BLaER1 treated with 17β-estradiol and CSF1 and Interleukin-3, amounts not matched to agents 10 nM and 100 nM (cell line): Measurements from ENCODE around the gene GNAL.

Experiments used
- H3K27ac ChIP-seq, 11 experiments: shearing (Covaris generic); formaldehyde crosslinking; 2 replicates each; pipeline ENCODE4 v1.8.1; 2022
- H3K27me3 ChIP-seq, 11 experiments: shearing (Covaris generic); formaldehyde crosslinking; 2 replicates each; pipeline ENCODE4 v1.8.1; 2022
- H3K36me3 ChIP-seq, 11 experiments: shearing (Covaris generic); formaldehyde crosslinking; 2 replicates each; pipeline ENCODE4 v1.8.1; 2022
- H3K4me1 ChIP-seq, 10 experiments: shearing (Covaris generic); formaldehyde crosslinking; 2 replicates each; pipeline ENCODE4 v1.8.1; 2022
- H3K4me2 ChIP-seq, 11 experiments: shearing (Covaris generic); formaldehyde crosslinking; 2 replicates each; pipeline ENCODE4 v1.8.1; 2022
- H3K4me3 ChIP-seq, 10 experiments: shearing (Covaris generic); formaldehyde crosslinking; 2 replicates each; pipeline ENCODE4 v1.8.1; 2022
- H3K9ac ChIP-seq, 11 experiments: shearing (Covaris generic); formaldehyde crosslinking; 2 replicates each; pipeline ENCODE4 v1.8.1; 2022
- H3K9me3 ChIP-seq, 11 experiments: shearing (Covaris generic); formaldehyde crosslinking; replicated peaks in 1 of 11; 2 replicates each; pipeline ENCODE4 v1.8.1; 2022
- H4K20me1 ChIP-seq, 11 experiments: shearing (Covaris generic); formaldehyde crosslinking; 2 replicates each; pipeline ENCODE4 v1.8.1; 2022
- Cebpa-rat ChIP-seq, 11 experiments: shearing (Covaris generic); IDR thresholded peaks; 2 replicates each; pipeline ENCODE4 v1.8.1; 2022

The GNAL gene

GRCh38 chr18:11819938-11820337 is 130.9 kb downstream of the GNAL start:
- no peaks in the 10 kb centered on the region for H3K36me3 ChIP-seq
- H3K27ac ChIP-seq: no peak overlapping the region
- H3K9ac ChIP-seq: no peak overlapping the region
- H3K9me3 ChIP-seq: no peaks in the 10 kb centered on the region; a peak in 1 of 22 replicates
- no peaks in the 10 kb centered on the region for H4K20me1 ChIP-seq
- TF ChIP-seq Cebpa-rat (IDR thresholded peaks at IDR 0.05): no peak
- H3K27me3 ChIP-seq: no peaks in the 10 kb centered on the region
- no peaks in the 10 kb centered on the region for H3K4me1 ChIP-seq
- no peak overlapping the region for H3K4me2 ChIP-seq
- H3K4me3 ChIP-seq: no peak overlapping the region

DNA sequence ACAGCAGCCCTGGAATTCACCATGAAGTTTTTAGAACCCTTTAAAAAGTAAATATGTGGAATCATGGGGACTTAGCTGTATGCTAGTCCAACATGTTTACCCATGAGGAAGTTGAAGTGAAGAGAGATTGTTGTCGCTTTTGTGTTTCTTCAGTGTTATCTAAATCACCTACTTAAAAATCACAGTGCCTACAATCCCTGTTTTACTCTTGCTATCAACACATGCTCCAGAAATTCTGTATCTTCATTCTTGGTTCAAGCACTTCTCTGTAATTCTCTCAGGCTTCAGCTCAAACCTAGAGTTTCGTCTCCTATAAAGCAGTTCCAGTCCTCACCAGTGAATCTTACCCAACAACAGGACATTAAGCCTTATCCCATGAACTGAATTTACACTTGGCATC is 131.6 kb downstream of the GNAL start:
- Histone ChIP-seq H3K4me2 (no peak overlapping the region), H3K36me3 (no peaks in the 10 kb centered on the region), H3K27ac (no peak overlapping the region), H3K9ac (no peak overlapping the region), H3K4me3 (no peak overlapping the region), H3K27me3 (no peaks in the 10 kb centered on the region), H3K9me3 (no peaks in the 10 kb centered on the region; a peak in 1 of 22 replicates), H3K4me1 (no peaks in the 10 kb centered on the region), H4K20me1 (no peaks in the 10 kb centered on the region)
- TF ChIP-seq Cebpa-rat (IDR thresholded peaks at IDR 0.05): no peak

- H4K20me1 ChIP-seq: no peaks in the 10 kb centered on the region
- H3K4me3 ChIP-seq: no peak overlapping the region
- no peaks in the 10 kb centered on the region for H3K36me3 ChIP-seq
- no peaks in the 10 kb centered on the region for H3K4me1 ChIP-seq
- no peak for TF ChIP-seq Cebpa-rat (IDR thresholded peaks at IDR 0.05)
- H3K9ac ChIP-seq: no peak overlapping the region
- no peak overlapping the region for H3K4me2 ChIP-seq
- no peaks in the 10 kb centered on the region for H3K27me3 ChIP-seq
- no peak overlapping the region for H3K27ac ChIP-seq
- H3K9me3 ChIP-seq: no peaks in the 10 kb centered on the region; a peak in 1 of 22 replicates
Measured at GRCh38 chr18:11821208-11821607, 132.1 kb downstream of the GNAL start.

- Histone ChIP-seq H3K27me3 (no peaks in the 10 kb centered on the region), H3K4me3 (no peak overlapping the region), H3K9ac (no peak overlapping the region), H3K4me2 (no peak overlapping the region), H3K9me3 (no peaks in the 10 kb centered on the region; a peak in 1 of 22 replicates), H4K20me1 (no peaks in the 10 kb centered on the region), H3K27ac (no peak overlapping the region), H3K4me1 (no peaks in the 10 kb centered on the region; a peak in 2 of 20 replicates), H3K36me3 (no peaks in the 10 kb centered on the region)
- no peak for TF ChIP-seq Cebpa-rat (IDR thresholded peaks at IDR 0.05)
Measured at GRCh38 chr18:11821643-11822237, 132.7 kb downstream of the GNAL start.

DNA sequence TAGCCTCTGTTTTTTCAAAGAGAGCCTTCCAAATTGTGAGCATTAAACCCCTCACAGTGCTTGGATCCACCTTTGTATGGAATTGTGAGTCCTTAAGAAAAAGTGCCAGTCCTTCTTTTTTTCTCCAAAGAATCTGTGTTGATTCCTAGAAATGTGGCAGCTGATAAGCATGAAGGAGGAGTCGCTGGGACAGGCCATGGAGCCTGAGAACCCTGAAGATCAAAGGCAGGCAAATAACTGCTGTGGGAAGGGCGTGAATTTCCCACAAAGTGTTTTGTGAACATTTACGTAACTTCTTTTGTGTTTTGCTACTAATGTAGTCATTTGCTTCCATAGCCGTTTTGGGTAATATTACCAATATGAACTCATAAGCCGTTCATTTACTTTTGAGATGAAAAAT is 134.5 kb downstream of the GNAL start:
- Histone ChIP-seq H4K20me1 (no peaks in the 10 kb centered on the region), H3K9ac (no peak overlapping the region), H3K27ac (no peak overlapping the region), H3K4me2 (no peak overlapping the region), H3K36me3 (no peaks in the 10 kb centered on the region), H3K4me3 (no peak overlapping the region), H3K9me3 (no peaks in the 10 kb centered on the region; a peak in 1 of 22 replicates), H3K4me1 (peaks cover 0 to 17% (median 6%) of the 10 kb centered on the region in 10 experiments; a peak in 9 of 20 replicates), H3K27me3 (no peaks in the 10 kb centered on the region)
- no peak for TF ChIP-seq Cebpa-rat (IDR thresholded peaks at IDR 0.05)

GRCh38 chr18:11826836-11827235 is 137.8 kb downstream of the GNAL start:
- Histone ChIP-seq H3K9ac (no peak overlapping the region), H3K27me3 (no peaks in the 10 kb centered on the region)

DNA sequence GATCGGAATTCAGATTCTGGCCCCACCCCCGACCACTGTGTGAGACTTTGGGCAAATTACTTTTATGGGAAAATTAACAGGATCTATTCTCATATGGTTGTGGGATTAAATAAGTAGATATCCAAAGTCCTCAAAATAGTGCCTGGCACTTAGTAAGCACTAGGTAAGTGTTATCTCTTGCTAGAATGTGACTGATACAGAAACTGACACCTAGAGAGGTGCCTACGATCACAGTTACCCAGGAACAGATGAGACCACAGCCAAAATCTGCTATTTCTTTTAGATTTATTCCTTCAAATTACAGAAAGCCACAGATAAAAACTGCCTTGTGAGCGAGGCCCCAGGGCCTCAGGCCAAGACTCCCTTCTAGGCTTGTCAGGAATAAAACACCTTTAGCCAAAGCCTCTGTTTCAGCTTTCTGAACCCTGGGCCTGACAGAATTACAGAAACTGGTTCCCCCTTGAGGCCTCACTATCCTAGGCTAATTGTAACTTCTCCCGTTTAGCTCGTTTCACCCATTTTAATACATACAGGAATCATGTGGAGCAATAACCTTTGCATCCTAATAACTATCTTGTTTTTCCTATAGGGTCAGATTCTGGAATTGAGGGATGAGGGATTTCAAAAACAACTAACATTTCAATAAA is 139.8 kb downstream of the GNAL start:
- Histone ChIP-seq H3K27ac (no peak overlapping the region), H3K9me3 (no peaks in the 10 kb centered on the region), H3K4me1 (peaks cover 0 to 22% (median 6%) of the 10 kb centered on the region in 10 experiments; a peak in 9 of 20 replicates), H3K4me3 (no peak overlapping the region), H3K9ac (no peak overlapping the region; a peak in 1 of 22 replicates), H4K20me1 (no peaks in the 10 kb centered on the region), H3K4me2 (no peak overlapping the region), H3K27me3 (no peaks in the 10 kb centered on the region), H3K36me3 (no peaks in the 10 kb centered on the region)
- no peak for TF ChIP-seq Cebpa-rat (IDR thresholded peaks at IDR 0.05)

More at GRCh38 chr18:11826836-11827235, 137.8 kb downstream of the GNAL start:
- Histone ChIP-seq H3K27ac (no peak overlapping the region), H3K4me1 (peaks cover 0 to 22% (median 6%) of the 10 kb centered on the region in 10 experiments; a peak in 9 of 20 replicates), H4K20me1 (no peaks in the 10 kb centered on the region), H3K4me2 (peak overlapping the region in 1 of 11 experiments; percentile 61; a peak in 1 of 22 replicates), H3K9me3 (no peaks in the 10 kb centered on the region), H3K4me3 (no peak overlapping the region), H3K36me3 (no peaks in the 10 kb centered on the region)
- TF ChIP-seq Cebpa-rat (IDR thresholded peaks at IDR 0.05): no peak

GRCh38 chr18:11830585-11830984 is 141.5 kb downstream of the GNAL start:
- no peaks in the 10 kb centered on the region for H3K9me3 ChIP-seq
- H3K9ac ChIP-seq: no peak overlapping the region
- H3K4me1 ChIP-seq: peaks cover 0 to 22% (median 6%) of the 10 kb centered on the region in 10 experiments; a peak in 9 of 20 replicates
- no peaks in the 10 kb centered on the region for H4K20me1 ChIP-seq
- no peak for TF ChIP-seq Cebpa-rat (IDR thresholded peaks at IDR 0.05)
- H3K27ac ChIP-seq: no peak overlapping the region
- no peaks in the 10 kb centered on the region for H3K27me3 ChIP-seq
- H3K4me3 ChIP-seq: no peak overlapping the region
- H3K36me3 ChIP-seq: no peaks in the 10 kb centered on the region
- H3K4me2 ChIP-seq: no peak overlapping the region

DNA sequence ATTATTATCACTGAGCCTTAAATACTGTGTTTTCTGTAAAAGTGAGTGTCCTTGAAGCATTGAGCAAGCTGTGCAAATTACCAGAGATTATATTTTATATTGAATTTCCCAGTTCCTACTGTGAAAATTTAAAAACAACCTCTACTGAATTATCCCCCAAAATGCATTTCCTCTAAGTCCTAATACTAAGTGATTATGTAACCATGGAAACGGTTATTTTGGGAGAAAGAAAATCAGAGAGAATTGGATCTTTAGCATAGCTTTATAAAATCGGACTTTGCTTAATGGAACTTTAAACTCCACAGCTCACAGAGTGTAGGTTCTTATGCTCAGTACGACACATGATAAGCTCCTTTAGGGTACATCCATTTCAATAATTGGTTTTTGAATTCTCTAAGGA is 142.9 kb downstream of the GNAL start:
- TF ChIP-seq Cebpa-rat (IDR thresholded peaks at IDR 0.05): no peak
- H4K20me1 ChIP-seq: no peaks in the 10 kb centered on the region
- no peaks in the 10 kb centered on the region for H3K27me3 ChIP-seq
- no peaks in the 10 kb centered on the region for H3K9me3 ChIP-seq
- H3K9ac ChIP-seq: no peak overlapping the region
- H3K4me3 ChIP-seq: no peak overlapping the region
- H3K4me2 ChIP-seq: no peak overlapping the region
- H3K27ac ChIP-seq: no peak overlapping the region
- peaks cover 0 to 21% (median 8%) of the 10 kb centered on the region in 10 experiments; a peak in 13 of 20 replicates for H3K4me1 ChIP-seq
- no peaks in the 10 kb centered on the region for H3K36me3 ChIP-seq

GRCh38 chr18:11834772-11835171 is 145.7 kb downstream of the GNAL start:
- Histone ChIP-seq H4K20me1 (no peaks in the 10 kb centered on the region), H3K9me3 (no peaks in the 10 kb centered on the region), H3K4me1 (peaks cover 0 to 6% (median 0%) of the 10 kb centered on the region in 10 experiments; a peak in 5 of 20 replicates), H3K36me3 (no peaks in the 10 kb centered on the region), H3K9ac (no peak overlapping the region), H3K27ac (no peak overlapping the region), H3K27me3 (no peaks in the 10 kb centered on the region), H3K4me2 (no peak overlapping the region), H3K4me3 (no peak overlapping the region)
- TF ChIP-seq Cebpa-rat (IDR thresholded peaks at IDR 0.05): no peak
